Measurements from ENCODE around the gene MAGI2. TPM values are rescaled to one million over a fixed set of nuclear protein-coding genes. Genes with fewer than 3 reads are reported as not detected.

Gene MAGI2
- total RNA-seq, 1 experiment from 2014 or later, result 0.22 TPM

DNA sequence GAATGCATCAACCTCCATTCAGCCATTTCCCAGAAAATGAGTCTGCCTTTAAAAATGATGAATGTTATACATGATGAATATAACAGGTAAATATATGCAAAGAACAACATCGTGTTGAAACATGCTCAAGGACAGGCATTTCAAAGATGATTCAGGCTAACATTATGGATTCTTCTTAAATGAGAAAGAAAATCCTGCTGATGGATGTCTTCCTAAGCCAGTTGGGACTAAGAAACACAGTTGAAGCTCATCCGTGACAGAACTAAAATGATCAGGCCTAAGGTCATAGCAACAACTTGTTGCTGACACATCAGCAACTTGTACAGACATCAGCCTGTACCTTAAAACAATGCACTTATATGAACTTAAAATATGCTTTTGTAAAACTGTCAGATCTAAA is 267.9 kb downstream of the MAGI2 start:
- no peaks in the 10 kb centered on the region for H3K36me3 ChIP-seq (ENCODE audit: control insufficient read depth in 1 of 2, insufficient read depth in 2 of 2, low read length in 2 of 2)
- DNase-seq (ENCODE audit: low read depth, low spot score) (no peak), ATAC-seq (no peak)
- no peaks in the 10 kb centered on the region for H4K20me1 ChIP-seq (ENCODE audit: insufficient read depth)
- ChIA-PET RAD21 (ENCODE audit: low non-redundant PET in 1 of 2, low total read pairs in 2 of 2, uncharacterized antibody in 2 of 2, unreplicated experiment in 2 of 2) (no interaction called here), CTCF (interaction anchor here (1.3 kb wide), 1 partner anchor 9 kb away, joined by 4 read pairs; no protein-coding TSS in a partner anchor), POLR2A (no interaction called here)
- no peaks in the 10 kb centered on the region for H3K27me3 ChIP-seq (ENCODE audit: insufficient read depth, low read length)
- TF ChIP-seq EZH2phosphoT487 (IDR thresholded peaks at IDR 0.05; ENCODE audit: borderline replicate concordance) (no peak), CBX3 (IDR thresholded peaks at IDR 0.05; ENCODE audit: low read depth) (no peak)
- TF ChIP-seq, protein P1, sequence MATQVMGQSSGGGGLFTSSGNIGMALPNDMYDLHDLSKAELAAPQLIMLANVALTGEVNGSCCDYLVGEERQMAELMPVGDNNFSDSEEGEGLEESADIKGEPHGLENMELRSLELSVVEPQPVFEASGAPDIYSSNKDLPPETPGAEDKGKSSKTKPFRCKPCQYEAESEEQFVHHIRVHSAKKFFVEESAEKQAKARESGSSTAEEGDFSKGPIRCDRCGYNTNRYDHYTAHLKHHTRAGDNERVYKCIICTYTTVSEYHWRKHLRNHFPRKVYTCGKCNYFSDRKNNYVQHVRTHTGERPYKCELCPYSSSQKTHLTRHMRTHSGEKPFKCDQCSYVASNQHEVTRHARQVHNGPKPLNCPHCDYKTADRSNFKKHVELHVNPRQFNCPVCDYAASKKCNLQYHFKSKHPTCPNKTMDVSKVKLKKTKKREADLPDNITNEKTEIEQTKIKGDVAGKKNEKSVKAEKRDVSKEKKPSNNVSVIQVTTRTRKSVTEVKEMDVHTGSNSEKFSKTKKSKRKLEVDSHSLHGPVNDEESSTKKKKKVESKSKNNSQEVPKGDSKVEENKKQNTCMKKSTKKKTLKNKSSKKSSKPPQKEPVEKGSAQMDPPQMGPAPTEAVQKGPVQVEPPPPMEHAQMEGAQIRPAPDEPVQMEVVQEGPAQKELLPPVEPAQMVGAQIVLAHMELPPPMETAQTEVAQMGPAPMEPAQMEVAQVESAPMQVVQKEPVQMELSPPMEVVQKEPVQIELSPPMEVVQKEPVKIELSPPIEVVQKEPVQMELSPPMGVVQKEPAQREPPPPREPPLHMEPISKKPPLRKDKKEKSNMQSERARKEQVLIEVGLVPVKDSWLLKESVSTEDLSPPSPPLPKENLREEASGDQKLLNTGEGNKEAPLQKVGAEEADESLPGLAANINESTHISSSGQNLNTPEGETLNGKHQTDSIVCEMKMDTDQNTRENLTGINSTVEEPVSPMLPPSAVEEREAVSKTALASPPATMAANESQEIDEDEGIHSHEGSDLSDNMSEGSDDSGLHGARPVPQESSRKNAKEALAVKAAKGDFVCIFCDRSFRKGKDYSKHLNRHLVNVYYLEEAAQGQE (IDR thresholded peaks at IDR 0.05; ENCODE audit: low read depth), result no peak
- TF ChIP-seq, protein P2, sequence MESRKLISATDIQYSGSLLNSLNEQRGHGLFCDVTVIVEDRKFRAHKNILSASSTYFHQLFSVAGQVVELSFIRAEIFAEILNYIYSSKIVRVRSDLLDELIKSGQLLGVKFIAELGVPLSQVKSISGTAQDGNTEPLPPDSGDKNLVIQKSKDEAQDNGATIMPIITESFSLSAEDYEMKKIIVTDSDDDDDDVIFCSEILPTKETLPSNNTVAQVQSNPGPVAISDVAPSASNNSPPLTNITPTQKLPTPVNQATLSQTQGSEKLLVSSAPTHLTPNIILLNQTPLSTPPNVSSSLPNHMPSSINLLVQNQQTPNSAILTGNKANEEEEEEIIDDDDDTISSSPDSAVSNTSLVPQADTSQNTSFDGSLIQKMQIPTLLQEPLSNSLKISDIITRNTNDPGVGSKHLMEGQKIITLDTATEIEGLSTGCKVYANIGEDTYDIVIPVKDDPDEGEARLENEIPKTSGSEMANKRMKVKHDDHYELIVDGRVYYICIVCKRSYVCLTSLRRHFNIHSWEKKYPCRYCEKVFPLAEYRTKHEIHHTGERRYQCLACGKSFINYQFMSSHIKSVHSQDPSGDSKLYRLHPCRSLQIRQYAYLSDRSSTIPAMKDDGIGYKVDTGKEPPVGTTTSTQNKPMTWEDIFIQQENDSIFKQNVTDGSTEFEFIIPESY (IDR thresholded peaks at IDR 0.05; ENCODE audit: extremely low read depth, insufficient replicate concordance, low read length), result no peak
- H3K4me2 ChIP-seq (ENCODE audit: low read length), result no peak overlapping the region
- H3K9me2 ChIP-seq (ENCODE audit: insufficient read depth), result no peaks in the 10 kb centered on the region
- no peak overlapping the region for H2AFZ ChIP-seq (ENCODE audit: low read depth, low read length, poor library complexity, severe bottlenecking)
- no peak overlapping the region for H3K27ac ChIP-seq (ENCODE audit: low read depth, low read length)
- H3K4me3 ChIP-seq (replicated peaks in 1 of 2; ENCODE audit: low read depth in 1 of 2, low read length in 2 of 2), result no peak overlapping the region
- BruUV-seq (replicated peaks), result no TSS peak
- intact Hi-C loops (cut with micrococcal nuclease), result no loop called here
- no peaks in the 10 kb centered on the region for H3K4me1 ChIP-seq (ENCODE audit: control insufficient read depth in 1 of 2, insufficient read depth in 2 of 2, low read length in 2 of 2)
- H3K9me3 ChIP-seq (ENCODE audit: control insufficient read depth in 1 of 2, insufficient read depth in 1 of 2, low read depth in 1 of 2, low read length in 2 of 2), result no peaks in the 10 kb centered on the region
- H3K79me2 ChIP-seq (ENCODE audit: insufficient read depth, low read length), result no peaks in the 10 kb centered on the region
- H3K9ac ChIP-seq (ENCODE audit: low read length), result no peak overlapping the region
